HepG2 (cell line): ENCODE results near the gene LRP1-AS. TPM values are rescaled to one million over a fixed set of nuclear protein-coding genes. Genes with fewer than 3 reads are reported as not detected.
A peak's percentile ranks its signal among the peaks of the same experiment; 100 is the strongest.

ENCODE experiments used
- ATM ChIP-seq: fragments of 450-650 bp; IDR thresholded peaks from 2 replicates; pipeline ENCODE4 v1.7.1; 2017; ENCODE audit warnings: mild to moderate bottlenecking, borderline replicate concordance
- MED1 ChIP-seq: sonication (generic); formaldehyde crosslinking; IDR thresholded peaks from 2 replicates; pipeline ENCODE4 v1.4.0; 2020; ENCODE audit warnings: missing genetic modification reagents
- MTA1 ChIP-seq: sonication (generic); formaldehyde crosslinking; IDR thresholded peaks from 2 replicates; pipeline ENCODE4 v1.4.0; 2020; ENCODE audit warnings: missing genetic modification reagents, mild to moderate bottlenecking, borderline replicate concordance
- PRMT3 ChIP-seq: sonication (generic); formaldehyde crosslinking; IDR thresholded peaks from 2 replicates; pipeline ENCODE4 v1.8.1; 2022; ENCODE audit warnings: low read depth, mild to moderate bottlenecking, moderate library complexity, missing genetic modification reagents, borderline replicate concordance
- SRSF4 ChIP-seq: fragments of 200-400 bp; formaldehyde crosslinking; IDR thresholded peaks from one replicate; pipeline ENCODE4 v1.6.1; 2018; ENCODE audit warnings: mild to moderate bottlenecking, low read depth, low read length, moderate library complexity; ENCODE audit not compliant: poor library complexity, severe bottlenecking
- ZNF567 ChIP-seq: sonication (generic); formaldehyde crosslinking; IDR thresholded peaks from 2 replicates; pipeline ENCODE4 v1.8.1; 2023; ENCODE audit warnings: mild to moderate bottlenecking, missing genetic modification reagents, borderline replicate concordance
- polyA plus RNA-seq, 8 experiments: library from polyadenylated mRNA; depleted of rRNA in 3 of 8; stranded (reverse) in 7 of 8; unstranded in 1 of 8; fragments of >200 nt; fragmentation: Illumina TruSeq in 4 of 8; extraction: Trizol in 4 of 8; gene quantifications; 2 replicates each; pipeline versions ENCODE4 v1.2.1 to v1.2.3, GENCODE V29; 2011 to 2016; ENCODE audit warnings: low read depth in 4 of 8, missing spikeins in 1 of 8, mixed read lengths in 1 of 8; ENCODE audit not compliant: insufficient read depth in 1 of 8
- total RNA-seq, 5 experiments: library from RNA; depleted of rRNA; stranded (reverse); fragments of >200 nt; fragmentation: Illumina TruSeq; extraction: Trizol; gene quantifications; 2 replicates each; pipeline ENCODE4 v1.2.3, GENCODE V29; 2016; ENCODE audit warnings: low read depth in 1 of 5
- TF ChIP-seq, protein P1 (sequence below): sonication (generic); formaldehyde crosslinking; IDR thresholded peaks from 2 replicates; pipeline ENCODE4 v1.5.1; 2020; ENCODE audit warnings: mild to moderate bottlenecking, missing genetic modification reagents, moderate library complexity
- TF ChIP-seq, protein P2 (sequence below): sonication (generic); formaldehyde crosslinking; IDR thresholded peaks from 2 replicates; pipeline ENCODE4 v1.4.0; 2020; ENCODE audit warnings: mild to moderate bottlenecking, missing genetic modification reagents, borderline replicate concordance
- TF ChIP-seq, protein P3 (sequence below): sonication (generic); formaldehyde crosslinking; IDR thresholded peaks from 2 replicates; pipeline ENCODE4 v1.5.1; 2020; ENCODE audit warnings: mild to moderate bottlenecking, missing genetic modification reagents, moderate library complexity

LRP1-AS gene
- total and polyA plus RNA-seq, 2 of the 13 experiments (the other 11 are each of a cell fraction or from before 2014, with no cell fraction given): 0.20 TPM; not detected in 1

DNA sequence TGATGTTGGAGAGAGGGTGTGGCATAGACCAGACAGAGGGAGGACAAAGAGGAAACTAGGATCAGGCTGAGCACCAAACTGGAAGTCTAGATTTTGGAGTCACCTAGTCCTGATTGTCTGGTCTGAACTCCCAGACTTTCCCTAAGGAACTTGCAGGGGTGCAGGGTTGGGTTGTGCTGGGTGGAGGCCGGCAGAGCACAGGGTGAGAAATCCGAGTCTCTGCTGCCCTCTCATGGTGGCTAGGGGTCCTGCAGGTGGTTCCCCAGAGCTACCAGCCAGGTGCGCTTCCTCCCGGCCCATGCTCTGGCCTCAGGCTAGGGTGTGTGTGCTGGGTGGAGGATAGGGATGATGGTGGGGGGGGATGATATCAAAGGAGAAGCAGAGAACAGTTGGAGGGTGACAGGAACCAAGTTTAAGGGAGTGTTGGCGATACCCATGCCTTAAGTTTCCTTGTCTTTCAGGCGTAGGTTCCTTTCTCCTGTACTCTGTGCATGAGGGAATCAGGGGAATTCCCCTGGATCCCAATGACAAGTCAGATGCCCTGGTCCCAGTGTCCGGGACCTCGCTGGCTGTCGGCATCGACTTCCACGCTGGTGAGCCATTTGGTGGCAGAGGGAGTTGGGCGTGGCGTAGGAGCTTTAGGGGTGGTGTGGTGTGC lies 35.6 kb upstream of the LRP1-AS start (continued):
- TF ChIP-seq, protein P1, sequence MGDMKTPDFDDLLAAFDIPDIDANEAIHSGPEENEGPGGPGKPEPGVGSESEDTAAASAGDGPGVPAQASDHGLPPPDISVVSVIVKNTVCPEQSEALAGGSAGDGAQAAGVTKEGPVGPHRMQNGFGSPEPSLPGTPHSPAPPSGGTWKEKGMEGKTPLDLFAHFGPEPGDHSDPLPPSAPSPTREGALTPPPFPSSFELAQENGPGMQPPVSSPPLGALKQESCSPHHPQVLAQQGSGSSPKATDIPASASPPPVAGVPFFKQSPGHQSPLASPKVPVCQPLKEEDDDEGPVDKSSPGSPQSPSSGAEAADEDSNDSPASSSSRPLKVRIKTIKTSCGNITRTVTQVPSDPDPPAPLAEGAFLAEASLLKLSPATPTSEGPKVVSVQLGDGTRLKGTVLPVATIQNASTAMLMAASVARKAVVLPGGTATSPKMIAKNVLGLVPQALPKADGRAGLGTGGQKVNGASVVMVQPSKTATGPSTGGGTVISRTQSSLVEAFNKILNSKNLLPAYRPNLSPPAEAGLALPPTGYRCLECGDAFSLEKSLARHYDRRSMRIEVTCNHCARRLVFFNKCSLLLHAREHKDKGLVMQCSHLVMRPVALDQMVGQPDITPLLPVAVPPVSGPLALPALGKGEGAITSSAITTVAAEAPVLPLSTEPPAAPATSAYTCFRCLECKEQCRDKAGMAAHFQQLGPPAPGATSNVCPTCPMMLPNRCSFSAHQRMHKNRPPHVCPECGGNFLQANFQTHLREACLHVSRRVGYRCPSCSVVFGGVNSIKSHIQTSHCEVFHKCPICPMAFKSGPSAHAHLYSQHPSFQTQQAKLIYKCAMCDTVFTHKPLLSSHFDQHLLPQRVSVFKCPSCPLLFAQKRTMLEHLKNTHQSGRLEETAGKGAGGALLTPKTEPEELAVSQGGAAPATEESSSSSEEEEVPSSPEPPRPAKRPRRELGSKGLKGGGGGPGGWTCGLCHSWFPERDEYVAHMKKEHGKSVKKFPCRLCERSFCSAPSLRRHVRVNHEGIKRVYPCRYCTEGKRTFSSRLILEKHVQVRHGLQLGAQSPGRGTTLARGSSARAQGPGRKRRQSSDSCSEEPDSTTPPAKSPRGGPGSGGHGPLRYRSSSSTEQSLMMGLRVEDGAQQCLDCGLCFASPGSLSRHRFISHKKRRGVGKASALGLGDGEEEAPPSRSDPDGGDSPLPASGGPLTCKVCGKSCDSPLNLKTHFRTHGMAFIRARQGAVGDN (CRISPR knock-in tag): peak; percentile 44
- TF ChIP-seq SRSF4: no peak
- no peak for TF ChIP-seq PRMT3 (CRISPR knock-in tag)
- no peak for TF ChIP-seq ATM
- 0 out of 2 replicates have a peak, but pooled peaks have one; percentile 23 for TF ChIP-seq MED1
- TF ChIP-seq, protein P2, sequence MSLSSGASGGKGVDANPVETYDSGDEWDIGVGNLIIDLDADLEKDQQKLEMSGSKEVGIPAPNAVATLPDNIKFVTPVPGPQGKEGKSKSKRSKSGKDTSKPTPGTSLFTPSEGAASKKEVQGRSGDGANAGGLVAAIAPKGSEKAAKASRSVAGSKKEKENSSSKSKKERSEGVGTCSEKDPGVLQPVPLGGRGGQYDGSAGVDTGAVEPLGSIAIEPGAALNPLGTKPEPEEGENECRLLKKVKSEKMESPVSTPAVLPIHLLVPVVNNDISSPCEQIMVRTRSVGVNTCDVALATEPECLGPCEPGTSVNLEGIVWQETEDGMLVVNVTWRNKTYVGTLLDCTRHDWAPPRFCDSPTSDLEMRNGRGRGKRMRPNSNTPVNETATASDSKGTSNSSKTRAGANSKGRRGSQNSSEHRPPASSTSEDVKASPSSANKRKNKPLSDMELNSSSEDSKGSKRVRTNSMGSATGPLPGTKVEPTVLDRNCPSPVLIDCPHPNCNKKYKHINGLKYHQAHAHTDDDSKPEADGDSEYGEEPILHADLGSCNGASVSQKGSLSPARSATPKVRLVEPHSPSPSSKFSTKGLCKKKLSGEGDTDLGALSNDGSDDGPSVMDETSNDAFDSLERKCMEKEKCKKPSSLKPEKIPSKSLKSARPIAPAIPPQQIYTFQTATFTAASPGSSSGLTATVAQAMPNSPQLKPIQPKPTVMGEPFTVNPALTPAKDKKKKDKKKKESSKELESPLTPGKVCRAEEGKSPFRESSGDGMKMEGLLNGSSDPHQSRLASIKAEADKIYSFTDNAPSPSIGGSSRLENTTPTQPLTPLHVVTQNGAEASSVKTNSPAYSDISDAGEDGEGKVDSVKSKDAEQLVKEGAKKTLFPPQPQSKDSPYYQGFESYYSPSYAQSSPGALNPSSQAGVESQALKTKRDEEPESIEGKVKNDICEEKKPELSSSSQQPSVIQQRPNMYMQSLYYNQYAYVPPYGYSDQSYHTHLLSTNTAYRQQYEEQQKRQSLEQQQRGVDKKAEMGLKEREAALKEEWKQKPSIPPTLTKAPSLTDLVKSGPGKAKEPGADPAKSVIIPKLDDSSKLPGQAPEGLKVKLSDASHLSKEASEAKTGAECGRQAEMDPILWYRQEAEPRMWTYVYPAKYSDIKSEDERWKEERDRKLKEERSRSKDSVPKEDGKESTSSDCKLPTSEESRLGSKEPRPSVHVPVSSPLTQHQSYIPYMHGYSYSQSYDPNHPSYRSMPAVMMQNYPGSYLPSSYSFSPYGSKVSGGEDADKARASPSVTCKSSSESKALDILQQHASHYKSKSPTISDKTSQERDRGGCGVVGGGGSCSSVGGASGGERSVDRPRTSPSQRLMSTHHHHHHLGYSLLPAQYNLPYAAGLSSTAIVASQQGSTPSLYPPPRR: no peak
- TF ChIP-seq, protein P3, sequence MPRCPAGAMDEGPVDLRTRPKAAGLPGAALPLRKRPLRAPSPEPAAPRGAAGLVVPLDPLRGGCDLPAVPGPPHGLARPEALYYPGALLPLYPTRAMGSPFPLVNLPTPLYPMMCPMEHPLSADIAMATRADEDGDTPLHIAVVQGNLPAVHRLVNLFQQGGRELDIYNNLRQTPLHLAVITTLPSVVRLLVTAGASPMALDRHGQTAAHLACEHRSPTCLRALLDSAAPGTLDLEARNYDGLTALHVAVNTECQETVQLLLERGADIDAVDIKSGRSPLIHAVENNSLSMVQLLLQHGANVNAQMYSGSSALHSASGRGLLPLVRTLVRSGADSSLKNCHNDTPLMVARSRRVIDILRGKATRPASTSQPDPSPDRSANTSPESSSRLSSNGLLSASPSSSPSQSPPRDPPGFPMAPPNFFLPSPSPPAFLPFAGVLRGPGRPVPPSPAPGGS: no peak
- no peak for TF ChIP-seq ZNF567 (CRISPR knock-in tag)
- TF ChIP-seq MTA1: no peak
